Loucy (cell line): ENCODE measurements around the gene CHCHD6.

ENCODE experiments used
- H2AFZ ChIP-seq: fragments of 200-600 bp; sonication (generic); 2 replicates; pipeline ENCODE4 v1.6.0; 2016; ENCODE audit warnings: antibody characterized with exemption, mild to moderate bottlenecking, low read length, moderate library complexity
- H3F3A ChIP-seq: fragments of 200-600 bp; 2 replicates; pipeline ENCODE4 v1.6.0; 2016; ENCODE audit warnings: antibody characterized with exemption, low read depth, mild to moderate bottlenecking
- H3K27me3 ChIP-seq: fragments of 200-600 bp; sonication (generic); 2 replicates; pipeline ENCODE4 v1.6.1; 2014; ENCODE audit warnings: low read length, mild to moderate bottlenecking; ENCODE audit not compliant: insufficient read depth, poor library complexity, severe bottlenecking
- H3K36me3 ChIP-seq: fragments of 200-600 bp; sonication (generic); 2 replicates; pipeline ENCODE4 v1.6.1; 2016; ENCODE audit warnings: low read length; ENCODE audit not compliant: insufficient read depth
- H3K4me1 ChIP-seq: fragments of 200-600 bp; sonication (generic); 2 replicates; pipeline ENCODE4 v1.5.1; 2014; ENCODE audit warnings: low read length, mild to moderate bottlenecking; ENCODE audit not compliant: insufficient read depth, poor library complexity, severe bottlenecking
- H3K4me2 ChIP-seq: fragments of 200-600 bp; sonication (generic); 2 replicates; pipeline ENCODE4 v1.6.0; 2014; ENCODE audit warnings: antibody characterized with exemption, low read length, low read depth, mild to moderate bottlenecking; ENCODE audit not compliant: poor library complexity, severe bottlenecking
- H3K4me3 ChIP-seq: fragments of 200-600 bp; sonication (generic); 2 replicates; pipeline ENCODE4 v1.5.1; 2014; ENCODE audit warnings: low read length, mild to moderate bottlenecking, mixed read lengths; ENCODE audit not compliant: poor library complexity, severe bottlenecking
- H3K79me2 ChIP-seq: fragments of 200-600 bp; sonication (generic); 2 replicates; pipeline ENCODE4 v1.6.1; 2014; ENCODE audit warnings: low read length; ENCODE audit not compliant: insufficient read depth
- H3K9ac ChIP-seq: fragments of 200-600 bp; sonication (generic); 2 replicates; pipeline ENCODE4 v1.6.0; 2014; ENCODE audit warnings: mild to moderate bottlenecking, low read depth, low read length, moderate library complexity; ENCODE audit not compliant: poor library complexity, severe bottlenecking
- H3K9me2 ChIP-seq: fragments of 200-600 bp; sonication (generic); replicated peaks from 2 replicates; pipeline ENCODE4 v1.6.1; 2016; ENCODE audit warnings: low read depth, low read length, mixed read lengths
- H3K9me3 ChIP-seq: fragments of 200-600 bp; sonication (generic); 2 replicates; pipeline ENCODE4 v1.6.1; 2014; ENCODE audit warnings: mild to moderate bottlenecking, antibody characterized with exemption, low read length, low read depth; ENCODE audit not compliant: insufficient read depth
- H4K20me1 ChIP-seq: fragments of 200-600 bp; sonication (generic); 2 replicates; pipeline ENCODE4 v1.6.0; 2014; ENCODE audit warnings: antibody characterized with exemption, low read length, mild to moderate bottlenecking; ENCODE audit not compliant: insufficient read depth, poor library complexity, severe bottlenecking
- CTCF ChIP-seq: fragments of 200-600 bp; sonication (generic); conservative IDR thresholded peaks from 2 replicates; pipeline ENCODE4 v1.5.1; 2014; ENCODE audit warnings: mild to moderate bottlenecking, antibody characterized with exemption, low read length
- EZH2phosphoT487 ChIP-seq: fragments of 200-600 bp; IDR thresholded peaks from 2 replicates; pipeline ENCODE4 v1.6.1; 2018; ENCODE audit warnings: antibody characterized with exemption, mild to moderate bottlenecking, moderate library complexity, borderline replicate concordance

CHCHD6 gene

GRCh38 chr3:126956866-126957650, 253.0 kb downstream of the CHCHD6 start:
- Histone ChIP-seq H3K9me2 (no peaks in the 10 kb centered on the region), H4K20me1 (no peaks in the 10 kb centered on the region), H3K9me3 (no peaks in the 10 kb centered on the region), H3K79me2 (no peaks in the 10 kb centered on the region), H3K4me2 (no peak overlapping the region), H3K4me1 (no peaks in the 10 kb centered on the region), H3K4me3 (no peak overlapping the region), H3K36me3 (no peaks in the 10 kb centered on the region), H2AFZ (no peak overlapping the region), H3K27me3 (no peaks in the 10 kb centered on the region), H3K9ac (no peak overlapping the region), H3F3A (no peaks in the 10 kb centered on the region)
- no peak for TF ChIP-seq EZH2phosphoT487
- TF ChIP-seq CTCF: no peak

- no peak for TF ChIP-seq EZH2phosphoT487
- no peak for TF ChIP-seq CTCF
- Histone ChIP-seq H3K4me2 (no peak overlapping the region), H4K20me1 (no peaks in the 10 kb centered on the region), H3K79me2 (no peaks in the 10 kb centered on the region), H3K9ac (no peak overlapping the region), H3K9me3 (no peaks in the 10 kb centered on the region), H3K4me1 (no peaks in the 10 kb centered on the region), H2AFZ (no peak overlapping the region), H3F3A (no peaks in the 10 kb centered on the region), H3K27me3 (no peaks in the 10 kb centered on the region), H3K36me3 (no peaks in the 10 kb centered on the region), H3K9me2 (no peaks in the 10 kb centered on the region), H3K4me3 (no peak overlapping the region)
These were observed 254.0 kb downstream of the CHCHD6 start for GRCh38 chr3:126957776-126958637.

GRCh38 chr3:126958638-126959085, 254.6 kb downstream of the CHCHD6 start:
- Histone ChIP-seq H2AFZ (no peak overlapping the region), H3K4me1 (no peaks in the 10 kb centered on the region), H3K27me3 (no peaks in the 10 kb centered on the region), H3F3A (no peaks in the 10 kb centered on the region), H3K36me3 (no peaks in the 10 kb centered on the region), H3K4me3 (no peak overlapping the region), H3K9me2 (no peaks in the 10 kb centered on the region), H3K4me2 (no peak overlapping the region), H3K79me2 (no peaks in the 10 kb centered on the region), H3K9ac (no peak overlapping the region), H4K20me1 (no peaks in the 10 kb centered on the region), H3K9me3 (no peaks in the 10 kb centered on the region)
- TF ChIP-seq EZH2phosphoT487 (no peak), CTCF (no peak)
